Measurements from ENCODE around the gene MMP11. TPM values are rescaled to one million over a fixed set of nuclear protein-coding genes. Genes with fewer than 3 reads are reported as not detected.

Gene MMP11
- total and polyA plus RNA-seq, 5 experiments from 2014 or later = 2.1 to 6.5 (median 3.8) TPM

GRCh38 chr22:23774922-23775436 is 2.3 kb downstream of the MMP11 start:
- H3K27me3 Mint-ChIP-seq = no peaks in the 10 kb centered on the region
- POLR2A ChIA-PET = interaction anchor here (0.8 to 5.4 kb wide), 7 partner anchors 11 to 119 kb away, joined by 3 to 29 read pairs (median 5); partner anchors contain the start of genes C22orf15, MIF, SLC2A11 and SMARCB1
- H3K27ac Mint-ChIP-seq = peak overlapping the region in 4 of 10 donors; percentile 17 to 44 (median 24)

DNA sequence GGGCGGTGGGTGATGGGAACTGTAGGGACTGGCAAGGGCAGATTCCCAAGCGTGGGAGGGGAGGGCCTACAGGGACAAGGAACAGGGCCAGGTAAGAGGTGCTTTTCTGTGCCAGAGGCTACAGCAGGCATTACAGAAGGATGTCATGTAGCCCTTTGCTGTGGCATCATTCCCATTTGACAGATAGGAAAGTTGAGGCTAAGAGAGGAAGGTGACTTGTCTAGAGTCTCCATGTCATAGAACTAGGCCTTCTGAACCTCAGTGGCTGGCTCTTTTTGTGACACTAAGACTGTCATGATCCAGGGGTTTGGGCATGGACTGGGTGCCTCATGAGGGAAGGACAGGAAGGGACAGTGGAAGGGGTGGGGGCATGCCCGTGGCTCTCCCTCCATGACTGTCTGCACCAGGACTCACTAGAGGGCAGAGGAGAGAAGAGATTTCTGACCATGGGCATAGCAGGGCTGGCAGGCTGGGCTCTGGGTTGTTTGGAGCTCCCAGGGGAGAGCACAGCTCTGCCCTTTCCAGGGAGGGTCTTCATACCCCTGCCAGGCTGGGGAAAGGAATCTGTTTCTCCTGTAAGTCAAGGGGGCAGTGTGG is 3.2 kb downstream of the MMP11 start:
- peaks cover 12 to 24% (median 19%) of the 10 kb centered on the region in 4 donors for H3K4me1 Mint-ChIP-seq
- H3K9me3 Mint-ChIP-seq = no peaks in the 10 kb centered on the region
- peak overlapping the region in 3 of 10 donors; percentile 35 to 51 (median 49) for H3K27ac Mint-ChIP-seq
- ATAC-seq (no peak), DNase-seq (peak in 1 of 10 donors; percentile 26)
- no peak overlapping the region for H3K4me3 Mint-ChIP-seq
- POLR2A ChIA-PET = interaction anchor here (0.7 to 5.4 kb wide), 8 partner anchors 11 to 163 kb away, joined by 3 to 29 read pairs (median 6); partner anchors contain the start of genes C22orf15, MIF, SLC2A11 and SMARCB1
- no peaks in the 10 kb centered on the region for H3K36me3 Mint-ChIP-seq
- H3K27me3 Mint-ChIP-seq = no peaks in the 10 kb centered on the region

More at GRCh38 chr22:23774922-23775436, 2.3 kb downstream of the MMP11 start:
- no peaks in the 10 kb centered on the region for H3K36me3 Mint-ChIP-seq
- no peaks in the 10 kb centered on the region for H3K9me3 Mint-ChIP-seq
- peaks cover 12 to 25% (median 22%) of the 10 kb centered on the region in 4 donors for H3K4me1 Mint-ChIP-seq
- DNase-seq = peak in 1 of 10 donors; percentile 43
- peak overlapping the region in 2 of 10 donors; percentile 14 to 58 for H3K4me3 Mint-ChIP-seq
- ATAC-seq = no peak

DNA sequence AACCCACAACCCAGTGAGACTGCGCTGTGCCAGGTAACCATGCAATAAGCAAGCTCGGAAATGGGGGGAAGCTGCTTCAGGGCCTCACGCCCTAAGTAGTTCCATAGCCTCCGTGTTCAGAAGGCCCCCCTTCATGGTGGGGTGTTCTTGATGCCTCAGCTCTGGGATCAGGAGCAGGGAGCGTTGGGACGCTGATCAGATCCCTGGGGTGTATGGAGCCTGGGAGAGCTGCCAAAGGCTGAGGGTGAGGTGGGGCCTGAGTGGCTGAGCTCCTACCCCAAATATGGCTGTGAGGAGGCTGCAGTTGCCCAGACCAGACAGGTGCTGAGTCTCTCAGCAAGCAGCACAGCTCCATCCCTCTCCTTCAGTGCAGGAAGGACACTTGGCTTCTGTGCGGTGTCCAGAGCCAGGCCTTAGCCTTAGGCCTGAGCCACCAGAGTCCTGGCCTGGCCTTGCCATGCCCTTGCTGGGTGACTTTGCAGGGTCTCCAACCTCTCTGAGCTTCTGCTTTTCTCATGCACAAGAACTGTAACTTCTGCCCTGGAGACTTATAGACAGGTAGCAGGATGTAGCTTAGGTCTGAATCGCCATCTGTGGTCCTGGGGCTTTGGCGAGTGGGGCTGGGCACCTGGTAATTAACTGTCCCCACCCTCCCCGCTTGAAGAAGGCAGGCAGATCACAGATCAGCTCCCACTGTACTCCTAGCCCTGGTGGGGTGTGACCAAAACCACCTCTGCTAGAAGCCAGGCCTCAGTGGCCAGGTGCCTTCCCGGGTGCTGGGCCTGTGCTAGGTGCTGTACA is 5.3 kb downstream of the MMP11 start:
- ATAC-seq (no peak), DNase-seq (peak in 1 of 10 donors; percentile 37)
- H3K27ac Mint-ChIP-seq = no peak overlapping the region
- no peaks in the 10 kb centered on the region for H3K36me3 Mint-ChIP-seq
- H3K4me1 Mint-ChIP-seq = peaks cover 6 to 8% (median 7%) of the 10 kb centered on the region in 4 donors
- H3K4me3 Mint-ChIP-seq = no peak overlapping the region
- no peaks in the 10 kb centered on the region for H3K9me3 Mint-ChIP-seq
- POLR2A ChIA-PET = no interaction called here
- no peaks in the 10 kb centered on the region for H3K27me3 Mint-ChIP-seq

DNA sequence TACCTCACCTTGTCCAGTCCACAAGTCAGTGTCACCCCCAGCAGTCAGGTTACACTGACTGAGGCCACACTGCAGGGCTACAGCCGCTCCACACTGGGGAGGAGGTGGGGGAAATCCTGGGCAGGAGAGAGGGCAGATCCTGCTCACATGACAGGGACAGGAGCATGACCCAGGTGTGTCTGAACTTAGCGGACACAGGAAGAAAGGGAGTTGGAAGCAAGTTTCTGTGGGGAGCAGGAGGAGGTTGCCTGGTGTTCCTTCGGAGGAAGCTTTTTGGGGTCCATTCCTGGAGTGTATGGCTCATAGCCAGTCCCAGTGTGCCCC is 5.9 kb downstream of the MMP11 start:
- Mint-ChIP-seq H3K27me3 (no peaks in the 10 kb centered on the region), H3K4me1 (peaks cover under 1 to 3% (median 2%) of the 10 kb centered on the region in 4 donors), H3K36me3 (no peaks in the 10 kb centered on the region), H3K9me3 (no peaks in the 10 kb centered on the region), H3K27ac (no peak overlapping the region), H3K4me3 (no peak overlapping the region)
- no peak for DNase-seq
- POLR2A ChIA-PET = interaction anchor here (0.7 kb wide), 1 partner anchor 422 kb away, joined by 3 read pairs; no protein-coding TSS in a partner anchor
- ATAC-seq = no peak

DNA sequence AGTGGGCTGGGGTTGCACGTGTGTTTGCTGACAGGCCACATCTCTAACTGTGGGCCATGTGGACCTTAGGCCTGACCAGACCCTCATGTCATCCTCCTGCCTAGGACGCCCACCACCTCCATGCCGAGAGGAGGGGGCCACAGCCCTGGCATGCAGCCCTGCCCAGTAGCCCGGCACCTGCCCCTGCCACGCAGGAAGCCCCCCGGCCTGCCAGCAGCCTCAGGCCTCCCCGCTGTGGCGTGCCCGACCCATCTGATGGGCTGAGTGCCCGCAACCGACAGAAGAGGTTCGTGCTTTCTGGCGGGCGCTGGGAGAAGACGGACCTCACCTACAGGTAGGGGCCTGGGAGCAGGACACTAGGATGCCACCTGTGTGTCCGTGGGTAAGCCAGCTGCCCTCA is 6.4 kb downstream of the MMP11 start:
- H3K4me3 Mint-ChIP-seq = no peak overlapping the region
- H3K27me3 Mint-ChIP-seq = no peaks in the 10 kb centered on the region
- H3K36me3 Mint-ChIP-seq = no peaks in the 10 kb centered on the region
- no peaks in the 10 kb centered on the region for H3K9me3 Mint-ChIP-seq
- ATAC-seq (no peak), DNase-seq (peak in 1 of 10 donors; percentile 55)
- peaks cover 2 to 8% (median 3%) of the 10 kb centered on the region in 4 donors for H3K4me1 Mint-ChIP-seq
- no peak overlapping the region for H3K27ac Mint-ChIP-seq
- POLR2A ChIA-PET = interaction anchor here (0.7 to 1.5 kb wide), 2 partner anchors 12 to 422 kb away, joined by 3 to 4 read pairs; no protein-coding TSS in a partner anchor

DNA sequence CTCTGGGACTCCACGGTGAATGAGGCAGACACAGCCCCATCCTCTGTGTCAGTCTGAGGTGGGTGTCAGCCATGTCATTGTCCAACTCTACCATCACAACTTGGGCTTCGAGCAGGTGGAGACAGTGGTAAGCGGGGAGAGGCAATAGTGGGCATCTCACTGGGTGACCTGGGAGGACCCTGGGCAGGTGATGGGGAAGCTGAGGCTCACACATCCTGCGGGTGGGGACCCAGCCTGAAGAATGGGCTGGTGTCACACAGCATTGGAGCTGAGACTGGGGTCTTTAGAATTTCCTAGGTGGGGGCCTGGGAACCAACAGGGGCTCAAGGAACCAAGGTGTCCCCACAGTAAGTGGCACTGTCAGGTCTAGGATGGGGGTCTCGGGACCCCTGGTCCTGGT is 7.1 kb downstream of the MMP11 start:
- DNase-seq (peak in 1 of 10 donors; percentile 34), ATAC-seq (no peak)
- Mint-ChIP-seq H3K36me3 (no peaks in the 10 kb centered on the region), H3K9me3 (no peaks in the 10 kb centered on the region), H3K4me3 (no peak overlapping the region), H3K4me1 (peaks cover 8 to 14% (median 9%) of the 10 kb centered on the region in 4 donors), H3K27ac (peak overlapping the region in 1 of 10 donors; percentile 63), H3K27me3 (no peaks in the 10 kb centered on the region)
- POLR2A ChIA-PET = interaction anchor here (1.5 kb wide), 1 partner anchor 13 kb away, joined by 4 read pairs; no protein-coding TSS in a partner anchor

- DNase-seq = peak in 1 of 10 donors; percentile 36
- Mint-ChIP-seq H3K4me1 (peaks cover 8 to 14% (median 9%) of the 10 kb centered on the region in 4 donors), H3K9me3 (no peaks in the 10 kb centered on the region), H3K27ac (no peak overlapping the region), H3K4me3 (no peak overlapping the region), H3K27me3 (no peaks in the 10 kb centered on the region), H3K36me3 (no peaks in the 10 kb centered on the region)
- ATAC-seq = no peak
- POLR2A ChIA-PET = interaction anchor here (1.5 kb wide), 1 partner anchor 13 kb away, joined by 4 read pairs; no protein-coding TSS in a partner anchor
Observed at GRCh38 chr22:23780146-23780748, 7.6 kb downstream of the MMP11 start.

DNA sequence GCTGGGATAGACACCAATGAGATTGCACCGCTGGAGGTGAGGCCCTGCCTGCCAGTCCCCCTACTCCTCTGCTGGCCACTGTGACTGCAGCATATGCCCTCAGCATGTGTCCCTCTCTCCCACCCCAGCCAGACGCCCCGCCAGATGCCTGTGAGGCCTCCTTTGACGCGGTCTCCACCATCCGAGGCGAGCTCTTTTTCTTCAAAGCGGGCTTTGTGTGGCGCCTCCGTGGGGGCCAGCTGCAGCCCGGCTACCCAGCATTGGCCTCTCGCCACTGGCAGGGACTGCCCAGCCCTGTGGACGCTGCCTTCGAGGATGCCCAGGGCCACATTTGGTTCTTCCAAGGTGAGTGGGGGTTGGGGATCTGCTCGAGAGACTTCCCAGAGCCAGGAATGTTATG is 8.4 kb downstream of the MMP11 start:
- Mint-ChIP-seq H3K4me1 (peaks cover 8 to 18% (median 11%) of the 10 kb centered on the region in 4 donors), H3K4me3 (no peak overlapping the region), H3K36me3 (no peaks in the 10 kb centered on the region), H3K9me3 (no peaks in the 10 kb centered on the region), H3K27me3 (no peaks in the 10 kb centered on the region), H3K27ac (peak overlapping the region in 1 of 10 donors; percentile 51)
- POLR2A ChIA-PET = no interaction called here
- DNase-seq = peak in 1 of 10 donors; percentile 38
- no peak for ATAC-seq

DNA sequence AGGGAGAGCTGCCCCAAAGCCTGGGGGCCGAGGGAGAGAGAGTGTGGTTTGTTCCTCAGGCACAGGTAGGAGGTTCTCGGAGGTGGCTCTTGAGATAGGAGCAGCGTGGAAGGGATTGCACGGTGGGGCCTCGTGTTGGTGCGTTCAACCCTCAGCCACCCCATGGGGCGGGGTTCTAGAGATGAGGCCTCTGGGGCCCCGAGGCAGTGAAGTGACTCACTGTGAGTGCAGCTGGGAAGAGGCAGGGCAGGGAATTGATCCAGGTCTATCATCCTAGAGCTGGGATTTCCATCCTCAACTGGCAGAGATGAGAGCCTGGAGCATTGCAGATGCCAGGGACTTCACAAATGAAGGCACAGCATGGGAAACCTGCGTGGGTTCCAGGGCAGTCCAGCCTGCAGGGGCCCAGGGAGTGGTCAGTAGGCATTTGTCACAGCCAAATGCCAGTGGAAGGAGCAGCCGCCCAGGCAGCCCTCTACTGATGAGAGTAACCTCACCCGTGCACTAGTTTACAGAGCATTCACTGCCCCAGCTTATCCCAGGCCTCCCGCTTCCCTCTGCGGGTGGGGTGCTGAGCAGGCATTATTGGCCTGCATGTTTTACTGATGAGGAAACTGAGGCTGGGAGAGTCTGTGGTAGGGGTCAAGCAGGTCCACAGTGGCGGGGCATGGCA is 9.0 kb downstream of the MMP11 start:
- Mint-ChIP-seq H3K9me3 (no peaks in the 10 kb centered on the region), H3K4me3 (no peak overlapping the region), H3K27me3 (no peaks in the 10 kb centered on the region), H3K4me1 (peaks cover 12 to 24% (median 17%) of the 10 kb centered on the region in 4 donors), H3K36me3 (no peaks in the 10 kb centered on the region), H3K27ac (peak overlapping the region in 3 of 10 donors; percentile 33 to 75 (median 51))
- POLR2A ChIA-PET = no interaction called here
- DNase-seq = peak in 1 of 10 donors; percentile 10
- ATAC-seq = no peak

GRCh38 chr22:23782252-23782651 is 9.6 kb downstream of the MMP11 start:
- POLR2A ChIA-PET = no interaction called here

DNA sequence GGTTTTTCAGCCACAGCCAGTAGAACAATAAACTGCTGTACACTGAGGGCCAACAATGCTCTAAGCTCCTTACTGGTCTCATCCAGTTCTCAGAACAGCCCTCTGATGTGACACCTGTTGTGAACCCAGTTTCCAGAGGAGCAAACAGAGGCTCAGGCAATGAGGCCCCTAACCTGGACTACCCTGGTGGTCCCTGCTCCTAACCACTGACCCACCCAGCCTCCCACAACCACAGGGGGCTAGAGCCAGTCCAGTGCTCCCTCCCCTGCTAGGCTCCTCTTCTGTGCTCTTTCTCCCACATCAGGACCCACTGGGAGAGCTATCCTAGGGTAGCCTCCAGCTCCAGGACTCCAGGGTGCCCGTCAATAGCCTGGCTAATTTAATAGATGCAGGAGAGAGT is 10.1 kb downstream of the MMP11 start:
- Mint-ChIP-seq H3K36me3 (no peaks in the 10 kb centered on the region), H3K27me3 (no peaks in the 10 kb centered on the region), H3K9me3 (no peaks in the 10 kb centered on the region), H3K4me1 (peaks cover 13 to 28% (median 20%) of the 10 kb centered on the region in 4 donors), H3K4me3 (no peak overlapping the region), H3K27ac (no peak overlapping the region)
- no peak for ATAC-seq
- POLR2A ChIA-PET = no interaction called here
- peak in 1 of 10 donors; percentile 37 for DNase-seq

More at GRCh38 chr22:23782252-23782651, 9.6 kb downstream of the MMP11 start:
- Mint-ChIP-seq H3K9me3 (no peaks in the 10 kb centered on the region), H3K27me3 (no peaks in the 10 kb centered on the region), H3K36me3 (no peaks in the 10 kb centered on the region), H3K27ac (no peak overlapping the region), H3K4me1 (peaks cover 13 to 25% (median 18%) of the 10 kb centered on the region in 4 donors), H3K4me3 (no peak overlapping the region)
- DNase-seq (peak in 1 of 10 donors; percentile 26), ATAC-seq (no peak)

Measured in naive thymus-derived CD8-positive, alpha-beta T cell (primary cell).